Hematopoietic multipotent progenitor cell treated with erythropoietin and hydrocortisone succinate and interleukin-3 and kit ligand, for 17 days (in vitro differentiated cells): ENCODE results near the gene OR14A16.

Source experiments
- DNase-seq: peaks from one replicate; pipeline ENCODE4 v3.0.0-alpha.2; 2015; ENCODE audit warnings: low spot score

Gene OR14A16, protein sequence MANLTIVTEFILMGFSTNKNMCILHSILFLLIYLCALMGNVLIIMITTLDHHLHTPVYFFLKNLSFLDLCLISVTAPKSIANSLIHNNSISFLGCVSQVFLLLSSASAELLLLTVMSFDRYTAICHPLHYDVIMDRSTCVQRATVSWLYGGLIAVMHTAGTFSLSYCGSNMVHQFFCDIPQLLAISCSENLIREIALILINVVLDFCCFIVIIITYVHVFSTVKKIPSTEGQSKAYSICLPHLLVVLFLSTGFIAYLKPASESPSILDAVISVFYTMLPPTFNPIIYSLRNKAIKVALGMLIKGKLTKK

GRCh38 chr1:247824023-247824422 lies at the start of gene OR14A16:
TSS of gene OR14A16 (minus strand) at chr1:247824119. CDS start at chr1:247815729, 8,390 bp downstream.
- DNase-seq: no peak

DNA sequence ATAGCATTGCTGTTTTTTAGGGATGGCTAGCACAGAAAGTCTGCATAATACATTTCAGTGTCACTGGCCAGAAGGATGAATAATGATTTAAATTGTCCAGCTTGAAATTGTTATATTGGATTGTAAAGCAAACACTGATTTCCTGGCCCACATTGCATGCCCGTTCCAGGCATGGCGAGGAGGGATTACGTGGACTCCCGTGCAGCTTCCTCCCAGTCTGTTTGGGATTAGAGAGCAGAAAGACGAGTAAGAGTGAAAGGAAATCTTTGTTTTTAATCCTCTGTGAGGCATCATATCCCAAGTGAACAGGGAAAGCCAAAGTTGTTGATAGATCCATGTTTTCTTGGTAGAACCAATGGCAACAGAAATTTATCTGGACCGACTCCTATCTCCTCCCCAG lies 41.5 kb upstream of the OR14A16 start:
- no peak for DNase-seq

DNA sequence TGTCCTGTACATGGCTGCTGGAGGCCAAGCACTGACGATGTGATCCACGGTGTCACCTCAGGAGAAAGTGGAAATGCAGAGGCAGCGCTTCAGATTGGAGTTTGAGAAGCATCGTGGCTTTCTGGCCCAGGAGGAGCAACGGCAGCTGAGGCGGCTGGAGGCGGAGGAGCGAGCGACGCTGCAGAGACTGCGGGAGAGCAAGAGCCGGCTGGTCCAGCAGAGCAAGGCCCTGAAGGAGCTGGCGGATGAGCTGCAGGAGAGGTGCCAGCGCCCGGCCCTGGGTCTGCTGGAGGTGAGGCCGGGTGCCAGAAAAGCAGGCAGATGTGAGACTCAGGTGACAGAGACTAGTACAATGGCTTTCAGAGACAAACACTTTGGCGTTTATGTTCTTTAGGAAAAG lies 40.7 kb upstream of the OR14A16 start:
- no peak for DNase-seq

GRCh38 chr1:247862756-247863155 lies 38.8 kb upstream of the OR14A16 start:
- DNase-seq: no peak

DNA sequence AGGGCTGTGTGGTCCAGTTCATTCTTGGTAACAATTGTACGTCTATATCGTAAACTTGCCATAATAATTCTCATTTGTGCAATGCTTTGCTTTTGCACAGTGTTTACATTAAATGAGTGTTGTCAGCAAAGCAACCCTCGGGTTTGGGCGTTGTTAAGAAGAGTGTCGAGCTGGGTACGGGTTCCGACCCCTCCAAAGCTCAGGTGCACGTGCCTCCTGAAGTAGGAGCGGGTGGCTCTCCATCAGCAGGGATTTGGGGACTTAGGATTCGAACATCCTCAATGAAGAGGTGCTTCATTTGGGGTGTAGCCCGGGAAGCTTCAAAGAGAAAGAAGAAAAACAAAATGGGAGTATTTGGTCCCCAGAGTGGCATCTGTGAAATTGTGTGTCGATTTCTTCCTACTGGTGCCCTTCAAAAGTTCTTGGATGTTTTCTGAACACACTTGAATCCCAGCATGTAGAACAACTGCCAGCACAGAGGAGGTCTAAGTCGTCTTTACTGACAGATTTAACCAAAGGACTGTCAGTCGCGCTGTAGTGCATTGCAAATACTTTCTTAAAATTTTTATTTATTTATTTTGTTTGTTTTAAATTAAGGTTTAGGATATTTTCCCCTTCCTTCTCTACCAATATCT lies 34.2 kb upstream of the OR14A16 start:
- peak; percentile 81 for DNase-seq

DNA sequence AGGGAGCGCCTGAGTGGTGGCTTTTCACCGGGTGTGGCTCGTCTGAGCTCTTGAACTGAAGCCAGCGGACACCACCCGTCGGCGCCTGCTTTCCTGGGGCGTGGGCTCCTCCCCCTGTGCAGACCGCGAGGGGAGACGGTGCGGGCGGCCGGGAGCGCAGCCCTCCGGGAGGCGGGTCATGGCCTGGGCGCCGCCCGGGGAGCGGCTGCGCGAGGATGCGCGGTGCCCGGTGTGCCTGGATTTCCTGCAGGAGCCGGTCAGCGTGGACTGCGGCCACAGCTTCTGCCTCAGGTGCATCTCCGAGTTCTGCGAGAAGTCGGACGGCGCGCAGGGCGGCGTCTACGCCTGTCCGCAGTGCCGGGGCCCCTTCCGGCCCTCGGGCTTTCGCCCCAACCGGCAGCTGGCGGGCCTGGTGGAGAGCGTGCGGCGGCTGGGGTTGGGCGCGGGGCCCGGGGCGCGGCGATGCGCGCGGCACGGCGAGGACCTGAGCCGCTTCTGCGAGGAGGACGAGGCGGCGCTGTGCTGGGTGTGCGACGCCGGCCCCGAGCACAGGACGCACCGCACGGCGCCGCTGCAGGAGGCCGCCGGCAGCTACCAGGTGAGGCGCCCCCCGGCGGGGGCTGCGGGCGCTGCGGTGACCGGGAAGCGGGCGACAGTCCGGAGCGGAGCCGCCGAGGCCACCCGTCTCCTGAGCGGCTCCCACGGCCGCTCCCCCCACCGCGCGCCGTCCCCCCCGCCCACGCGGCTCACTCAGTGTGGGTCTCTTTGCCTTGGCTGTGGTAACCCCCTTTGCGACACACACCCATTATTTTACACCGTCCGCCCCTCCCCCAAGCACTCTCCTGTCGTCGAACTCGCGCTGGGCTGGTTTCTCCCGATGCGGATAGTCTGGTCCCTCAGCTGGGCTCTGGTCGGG lies 33.4 kb upstream of the OR14A16 start, which contains the start of gene TRIM58:
Gene TRIM58 (plus strand): TSS at position 119 of the 916 bp plus-strand sequence. CDS start 60 bp downstream, at position 179.
- DNase-seq: peak; percentile 98

DNA sequence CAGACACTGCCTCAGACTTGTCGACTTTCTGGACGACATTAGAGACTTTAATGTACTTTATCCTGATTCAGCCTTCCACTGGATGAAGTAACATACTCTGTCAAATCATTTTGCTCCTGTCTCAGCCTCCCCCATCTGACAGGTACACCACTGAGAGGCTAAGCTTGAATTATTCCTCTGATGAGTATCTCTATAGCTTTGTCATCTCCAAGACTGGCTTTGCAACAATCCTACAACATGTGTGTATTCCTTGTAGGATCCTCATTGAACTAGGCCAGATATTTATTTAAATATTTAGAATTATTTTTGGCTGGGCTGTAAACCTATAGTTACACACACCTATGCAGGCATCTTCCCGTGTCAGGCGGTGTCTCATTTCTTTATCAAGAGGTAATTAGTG lies 32.0 kb upstream of the OR14A16 start:
- no peak for DNase-seq

- peak; percentile 98 for DNase-seq
Observed at GRCh38 chr1:247854899-247855545, 31.1 kb upstream of the OR14A16 start.

DNA sequence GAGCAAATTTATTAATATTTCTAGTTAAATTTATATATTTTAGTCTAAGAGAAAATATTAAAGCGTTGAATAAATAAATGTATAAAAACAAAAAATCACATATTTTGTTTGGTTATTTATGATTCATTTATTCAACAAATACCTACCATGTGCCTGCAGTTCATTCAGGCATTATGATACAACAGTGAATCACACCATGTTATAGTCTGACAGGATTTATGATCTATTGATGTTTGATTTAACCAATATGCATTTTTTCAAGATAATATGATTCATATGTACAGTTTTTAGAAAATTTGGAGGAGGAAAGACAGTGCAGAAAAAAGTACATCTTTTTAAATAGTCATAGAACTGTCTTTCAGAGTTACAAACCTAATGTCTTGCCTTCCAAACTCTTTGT lies 25.7 kb upstream of the OR14A16 start:
- no peak for DNase-seq

GRCh38 chr1:247848346-247848745 lies 24.4 kb upstream of the OR14A16 start:
- no peak for DNase-seq

- DNase-seq: no peak
Observed at GRCh38 chr1:247845693-247846017, 21.7 kb upstream of the OR14A16 start.

GRCh38 chr1:247845011-247845692 lies 21.2 kb upstream of the OR14A16 start:
- no peak for DNase-seq

DNA sequence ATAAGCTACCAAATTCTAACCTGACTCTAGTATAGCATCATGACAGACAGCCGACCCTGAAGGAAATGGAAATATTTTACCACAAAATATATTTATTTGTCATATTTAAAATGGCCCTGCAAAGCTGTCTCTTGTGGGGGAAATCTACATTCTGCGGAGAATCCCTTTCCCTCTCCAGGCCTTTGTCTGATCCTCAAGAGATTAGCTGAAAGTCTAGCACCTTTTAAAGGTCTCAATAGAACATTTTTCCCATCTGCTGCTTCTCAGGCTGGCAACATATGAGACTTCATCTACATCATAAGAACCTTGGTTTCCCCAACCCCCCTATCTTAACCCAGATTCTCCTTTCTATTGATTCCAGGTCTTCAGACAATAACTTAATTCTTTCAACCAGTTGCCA lies 19.5 kb upstream of the OR14A16 start:
- no peak for DNase-seq

DNA sequence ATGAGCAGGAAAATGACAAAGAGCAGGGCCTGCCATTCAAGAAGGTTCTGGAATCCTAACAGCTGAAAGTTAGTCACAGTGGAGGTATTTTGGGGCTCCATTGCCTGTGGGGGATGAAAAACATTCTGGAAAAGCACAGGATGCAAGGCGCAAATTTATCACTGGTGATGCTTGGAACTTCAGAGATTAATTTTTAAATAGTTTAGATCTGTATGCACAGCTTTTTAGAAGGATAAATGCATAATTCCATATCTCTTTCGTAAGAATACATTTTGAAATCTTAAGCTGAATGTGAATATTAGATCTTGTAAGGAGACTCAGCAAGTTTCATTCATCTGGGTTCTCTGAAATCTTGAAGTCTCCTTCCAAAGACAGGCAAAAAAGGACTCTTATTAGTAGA lies 17.9 kb upstream of the OR14A16 start, which contains the start of gene OR11L1:
Gene OR11L1 (minus strand): TSS at position 101 of the 400 bp plus-strand sequence. CDS start 0 bp downstream, at position 101.
- no peak for DNase-seq

- DNase-seq: no peak
Observed at GRCh38 chr1:247840818-247841217, 16.9 kb upstream of the OR14A16 start.

GRCh38 chr1:247833601-247834000 lies 9.7 kb upstream of the OR14A16 start:
- DNase-seq: peak; percentile 77

- DNase-seq: no peak
Observed at GRCh38 chr1:247829656-247830055, 5.7 kb upstream of the OR14A16 start.

GRCh38 chr1:247825362-247825761 lies 1.4 kb upstream of the OR14A16 start:
- DNase-seq: no peak

GRCh38 chr1:247822060-247822459 lies 1.9 kb downstream of the OR14A16 start:
- no peak for DNase-seq

GRCh38 chr1:247812637-247813036 lies 11.3 kb downstream of the OR14A16 start:
- no peak for DNase-seq

DNA sequence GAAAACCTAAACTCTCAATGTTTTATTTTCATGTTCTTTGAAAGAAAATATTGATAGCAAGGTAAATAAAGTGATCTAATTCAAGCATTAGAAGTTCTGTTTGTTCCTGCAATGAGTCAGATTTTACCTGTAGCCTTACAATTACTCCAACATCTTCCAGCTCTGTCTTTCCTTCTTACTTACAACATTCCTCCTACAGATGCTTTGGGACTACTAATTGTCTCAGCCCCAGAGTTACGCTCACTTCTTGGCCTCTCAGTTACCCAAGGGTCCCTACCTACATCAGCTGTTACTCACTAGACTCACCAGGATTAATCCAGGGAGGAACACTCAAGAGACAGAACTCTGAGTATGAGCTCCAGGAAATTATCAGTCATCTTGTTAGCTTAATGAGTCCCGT lies 26.4 kb downstream of the OR14A16 start:
- DNase-seq: no peak
